GM12864 (cell line): ENCODE results near the gene TPK1.

Experiments
- DNase-seq: peaks from one replicate; pipeline ENCODE4 v3.0.0-alpha.2; 2011; ENCODE audit warnings: low read depth
- H3K4me3 ChIP-seq: 2 replicates; pipeline ENCODE4 v1.5.1; 2011; ENCODE audit warnings: mild to moderate bottlenecking, low read depth, low read length, control low read depth
- CTCF ChIP-seq: IDR thresholded peaks from 2 replicates; pipeline ENCODE4 v1.5.1; 2011; ENCODE audit warnings: low read depth, mild to moderate bottlenecking, moderate library complexity, low read length, control low read depth, inconsistent platforms; ENCODE audit errors: missing control alignments

TPK1 gene

GRCh38 chr7:144835652-144836544 is at the start of gene TPK1:
Gene TPK1, minus strand, starts transcription at chr7:144836053. Its CDS starts 451 bp downstream, at chr7:144835602.
- peak; percentile 85 for DNase-seq
- TF ChIP-seq CTCF = no peak
- peak within 1 kb of the TSS; percentile 82 for H3K4me3 ChIP-seq

- no peak overlapping the region for H3K4me3 ChIP-seq
- no peak for TF ChIP-seq CTCF
- no peak for DNase-seq
Measured at GRCh38 chr7:144885478-144885877, 49.6 kb upstream of the TPK1 start.

GRCh38 chr7:144884896-144885295 is 49.0 kb upstream of the TPK1 start:
- DNase-seq = no peak
- no peak for TF ChIP-seq CTCF
- no peak overlapping the region for H3K4me3 ChIP-seq

GRCh38 chr7:144873316-144873845 is 37.5 kb upstream of the TPK1 start:
- H3K4me3 ChIP-seq = no peak overlapping the region
- DNase-seq = no peak
- TF ChIP-seq CTCF = no peak

GRCh38 chr7:144869082-144869481 is 33.2 kb upstream of the TPK1 start:
- H3K4me3 ChIP-seq = no peak overlapping the region
- no peak for TF ChIP-seq CTCF
- no peak for DNase-seq

- no peak overlapping the region for H3K4me3 ChIP-seq
- TF ChIP-seq CTCF = no peak
- no peak for DNase-seq
Measured at GRCh38 chr7:144866189-144866588, 30.3 kb upstream of the TPK1 start.

- no peak overlapping the region for H3K4me3 ChIP-seq
- TF ChIP-seq CTCF = no peak
- no peak for DNase-seq
Measured at GRCh38 chr7:144863320-144863647, 27.4 kb upstream of the TPK1 start.
